Measurements from ENCODE around the gene ULK1. TPM values are rescaled to one million over a fixed set of nuclear protein-coding genes. Genes with fewer than 3 reads are reported as not detected.

ULK1 gene
- total RNA-seq, 1 experiment from 2014 or later: 48.9 TPM

DNA sequence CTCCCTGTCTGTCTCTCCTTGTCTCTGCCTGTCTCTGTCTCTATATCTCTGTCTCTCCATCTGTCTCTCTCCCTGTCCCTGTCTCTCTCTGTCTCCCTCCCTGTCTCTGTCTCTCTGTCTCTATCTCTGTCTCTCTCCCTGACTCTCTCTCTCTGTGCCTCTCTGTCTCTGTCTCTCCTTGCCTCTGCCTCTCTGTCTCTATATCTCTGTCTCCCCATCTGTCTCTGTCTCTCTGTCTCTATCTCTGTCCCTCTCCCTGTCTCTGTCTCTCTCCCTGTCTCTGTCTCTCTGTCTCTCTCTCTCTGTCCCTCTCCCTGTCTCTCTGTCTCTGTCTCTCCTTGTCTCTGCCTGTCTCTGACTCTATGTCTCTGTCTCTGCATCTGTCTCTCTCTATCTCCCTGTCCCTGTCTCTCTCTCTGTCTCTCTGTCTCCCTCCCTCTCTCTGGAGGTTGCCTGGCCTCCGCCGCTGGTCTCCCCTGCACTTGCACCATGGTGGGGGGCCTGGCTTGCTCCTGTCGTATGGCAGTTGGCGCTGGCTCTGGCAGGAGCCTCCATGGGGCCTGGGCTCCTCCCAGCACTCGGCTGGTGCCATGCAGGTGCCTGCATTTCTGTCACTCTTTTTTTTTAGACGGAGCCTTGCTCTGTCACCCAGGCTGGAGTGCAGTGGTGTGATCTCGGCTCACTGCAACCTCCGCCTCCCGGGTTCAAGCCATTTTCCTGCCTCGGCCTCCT lies 37.9 kb upstream of the ULK1 start:
- Mint-ChIP-seq H3K36me3 (ENCODE audit: insufficient read depth, unreplicated experiment) (peaks cover 30% of the 10 kb centered on the region), H3K27me3 (ENCODE audit: unreplicated experiment) (peaks cover 25% of the 10 kb centered on the region), H3K4me3 (ENCODE audit: low read depth, unreplicated experiment) (peak overlapping the region; percentile 18), H3K9me3 (ENCODE audit: low read depth, unreplicated experiment) (no peaks in the 10 kb centered on the region), H3K27ac (ENCODE audit: unreplicated experiment) (peak overlapping the region; percentile 32), H3K4me1 (ENCODE audit: low read depth, unreplicated experiment) (peaks cover 49% of the 10 kb centered on the region)
- no peak for DNase-seq
- CTCF ChIA-PET: no interaction called here
- BruUV-seq (replicated peaks): no TSS peak
- TF ChIP-seq, protein P1, sequence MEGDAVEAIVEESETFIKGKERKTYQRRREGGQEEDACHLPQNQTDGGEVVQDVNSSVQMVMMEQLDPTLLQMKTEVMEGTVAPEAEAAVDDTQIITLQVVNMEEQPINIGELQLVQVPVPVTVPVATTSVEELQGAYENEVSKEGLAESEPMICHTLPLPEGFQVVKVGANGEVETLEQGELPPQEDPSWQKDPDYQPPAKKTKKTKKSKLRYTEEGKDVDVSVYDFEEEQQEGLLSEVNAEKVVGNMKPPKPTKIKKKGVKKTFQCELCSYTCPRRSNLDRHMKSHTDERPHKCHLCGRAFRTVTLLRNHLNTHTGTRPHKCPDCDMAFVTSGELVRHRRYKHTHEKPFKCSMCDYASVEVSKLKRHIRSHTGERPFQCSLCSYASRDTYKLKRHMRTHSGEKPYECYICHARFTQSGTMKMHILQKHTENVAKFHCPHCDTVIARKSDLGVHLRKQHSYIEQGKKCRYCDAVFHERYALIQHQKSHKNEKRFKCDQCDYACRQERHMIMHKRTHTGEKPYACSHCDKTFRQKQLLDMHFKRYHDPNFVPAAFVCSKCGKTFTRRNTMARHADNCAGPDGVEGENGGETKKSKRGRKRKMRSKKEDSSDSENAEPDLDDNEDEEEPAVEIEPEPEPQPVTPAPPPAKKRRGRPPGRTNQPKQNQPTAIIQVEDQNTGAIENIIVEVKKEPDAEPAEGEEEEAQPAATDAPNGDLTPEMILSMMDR (IDR thresholded peaks at IDR 0.05; ENCODE audit: unreplicated experiment): no peak
- intact Hi-C loops (cut with micrococcal nuclease; ENCODE audit: unreplicated experiment): no loop called here

DNA sequence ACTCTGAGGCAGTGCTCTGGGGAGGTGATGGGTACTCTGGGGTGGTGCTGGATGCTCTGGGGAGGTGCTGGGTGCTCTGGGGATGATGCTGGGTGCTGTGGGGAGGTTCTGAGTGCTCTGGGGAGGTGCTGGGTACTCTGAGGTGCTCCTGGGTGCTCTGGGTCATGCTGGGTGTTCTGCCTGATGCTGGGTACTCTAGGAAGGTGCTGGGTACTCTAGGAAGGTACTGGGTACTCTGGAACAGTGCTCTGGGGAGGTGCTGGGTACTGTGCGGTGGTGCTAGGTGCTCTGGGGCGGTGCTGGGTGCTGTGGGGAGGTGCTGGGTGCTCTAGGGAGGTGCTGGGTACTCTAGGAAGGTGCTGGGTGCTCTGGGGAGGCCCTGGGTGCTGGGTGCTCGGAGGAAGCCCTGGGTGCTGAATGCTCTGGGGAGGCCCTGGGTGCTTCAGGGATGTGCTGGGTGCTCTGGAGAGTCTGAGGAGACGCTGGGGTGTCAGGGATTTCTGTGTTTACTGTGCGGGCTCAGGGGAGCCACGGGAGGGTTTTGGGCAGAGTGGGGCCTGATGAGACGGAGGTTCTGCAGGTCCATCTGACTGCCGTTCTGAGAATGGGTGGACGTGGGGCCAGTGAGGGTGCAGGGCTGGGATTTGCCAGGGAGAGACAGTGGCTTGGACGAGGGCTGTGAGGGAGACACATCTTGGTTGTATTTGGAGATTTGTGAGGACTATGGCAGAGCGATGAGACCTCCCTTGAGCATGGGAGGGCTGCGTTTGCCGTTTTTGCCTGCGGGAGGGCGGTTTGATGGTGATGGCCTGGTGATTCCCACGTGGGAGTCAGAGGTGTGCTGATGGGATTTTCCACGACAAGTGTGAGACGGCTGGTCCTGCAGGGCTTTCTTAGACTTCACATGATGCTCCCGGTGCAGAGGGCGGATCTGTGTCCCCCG lies 36.2 kb upstream of the ULK1 start:
- Mint-ChIP-seq H3K36me3 (ENCODE audit: insufficient read depth, unreplicated experiment) (peaks cover 25% of the 10 kb centered on the region), H3K27me3 (ENCODE audit: unreplicated experiment) (peaks cover 25% of the 10 kb centered on the region), H3K4me1 (ENCODE audit: low read depth, unreplicated experiment) (peaks cover 56% of the 10 kb centered on the region), H3K9me3 (ENCODE audit: low read depth, unreplicated experiment) (no peaks in the 10 kb centered on the region), H3K27ac (ENCODE audit: unreplicated experiment) (peak overlapping the region; percentile 33), H3K4me3 (ENCODE audit: low read depth, unreplicated experiment) (no peak overlapping the region)
- CTCF ChIA-PET: interaction anchor here (0.7 kb wide), 1 partner anchor 38 kb away, joined by 7 read pairs; no protein-coding TSS in a partner anchor
- no peak for DNase-seq
- TF ChIP-seq, protein P1 (IDR thresholded peaks at IDR 0.05; ENCODE audit: unreplicated experiment): no peak
- intact Hi-C loops (cut with micrococcal nuclease; ENCODE audit: unreplicated experiment): no loop called here
- no TSS peak for BruUV-seq (replicated peaks)

DNA sequence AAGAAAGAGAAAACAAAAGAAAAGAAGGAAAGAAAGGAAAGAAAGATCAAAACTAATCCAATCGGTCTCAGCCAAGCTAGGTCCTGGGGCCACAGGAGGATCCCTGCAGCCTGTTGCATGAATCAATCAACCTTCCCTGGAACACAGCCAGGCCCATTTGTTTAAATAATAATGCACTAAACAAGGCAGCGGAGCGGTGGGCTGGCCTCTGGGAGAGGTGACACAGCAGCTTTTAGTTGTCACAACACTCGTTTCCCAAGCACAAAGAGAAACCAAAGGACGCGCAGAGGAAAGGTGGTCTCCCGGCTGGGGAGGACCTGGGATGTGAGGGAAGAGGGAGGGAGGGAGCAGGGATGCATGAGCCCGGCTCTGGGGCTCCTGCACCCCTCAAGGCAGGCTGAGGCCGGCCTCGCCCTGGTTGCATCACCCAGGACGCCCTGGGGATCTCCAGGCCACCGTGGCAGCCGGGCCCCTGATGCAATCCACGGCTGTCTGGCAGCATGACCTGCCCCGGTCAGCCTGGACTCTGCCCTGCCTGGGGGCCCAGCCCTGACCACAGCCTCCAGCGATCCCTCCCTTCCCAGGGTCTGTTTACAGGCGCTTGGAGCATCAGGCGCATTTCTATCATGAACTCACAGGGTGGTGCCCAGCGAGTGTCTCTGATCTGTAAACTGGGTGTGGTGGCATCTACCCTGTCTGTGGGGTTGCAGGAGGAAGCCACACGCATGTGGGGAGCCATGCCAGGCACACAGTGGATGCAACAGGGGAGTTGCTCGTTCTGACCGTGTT lies 33.8 kb upstream of the ULK1 start:
- CTCF ChIA-PET: interaction anchor here (0.5 to 1.3 kb wide), 2 partner anchors 9 to 129 kb away, joined by 3 to 4 read pairs; no protein-coding TSS in a partner anchor
- Mint-ChIP-seq H3K4me1 (ENCODE audit: low read depth, unreplicated experiment) (peaks cover 68% of the 10 kb centered on the region), H3K36me3 (ENCODE audit: insufficient read depth, unreplicated experiment) (peaks cover 25% of the 10 kb centered on the region), H3K9me3 (ENCODE audit: low read depth, unreplicated experiment) (no peaks in the 10 kb centered on the region), H3K4me3 (ENCODE audit: low read depth, unreplicated experiment) (peak overlapping the region; percentile 64), H3K27ac (ENCODE audit: unreplicated experiment) (peak overlapping the region; percentile 96), H3K27me3 (ENCODE audit: unreplicated experiment) (peaks cover 22% of the 10 kb centered on the region)
- no TSS peak for BruUV-seq (replicated peaks)
- TF ChIP-seq, protein P1 (IDR thresholded peaks at IDR 0.05; ENCODE audit: unreplicated experiment): no peak
- intact Hi-C loops (cut with micrococcal nuclease; ENCODE audit: unreplicated experiment): no loop called here
- peak; percentile 90 for DNase-seq

Data from Calu3 (cell line).